SK-N-SH treated with all-trans-retinoic acid at 6 μM for 48 hours (cell line): ENCODE data around the gene APMAP.

Experiments
- ATAC-seq: fragments of 200-7000 bp; cut with Tn5 transposase; 3 replicates; pipeline ENCODE4 v1.9.1; 2020; ENCODE audit warnings: mild to moderate bottlenecking, moderate library complexity
- ARNTL ChIP-seq: fragments of 450-650 bp; formaldehyde crosslinking; IDR thresholded peaks from 2 replicates; pipeline ENCODE4 v1.5.0; 2020; ENCODE audit warnings: low read depth, mild to moderate bottlenecking, moderate library complexity, borderline replicate concordance
- CREB5 ChIP-seq: fragments of 250-450 bp; sonication (Bioruptor Pico); IDR thresholded peaks from 2 replicates; pipeline ENCODE4 v1.5.1; 2020; ENCODE audit warnings: low read depth, mild to moderate bottlenecking, moderate library complexity
- CSDC2 ChIP-seq: fragments of 250-450 bp; sonication (Bioruptor Pico); IDR thresholded peaks from 2 replicates; pipeline ENCODE4 v1.5.0; 2020; ENCODE audit warnings: mild to moderate bottlenecking, moderate library complexity
- CSRNP3 ChIP-seq: fragments of 250-450 bp; sonication (Bioruptor Pico); IDR thresholded peaks from 2 replicates; pipeline ENCODE4 v1.5.1; 2021; ENCODE audit warnings: mild to moderate bottlenecking, moderate library complexity
- ESRRG ChIP-seq: fragments of 250-450 bp; sonication (Bioruptor Pico); IDR thresholded peaks from 2 replicates; pipeline ENCODE4 v1.6.1; 2021; ENCODE audit warnings: mild to moderate bottlenecking
- GLIS3 ChIP-seq: fragments of 250-450 bp; sonication (Bioruptor Pico); IDR thresholded peaks from 2 replicates; pipeline ENCODE4 v1.5.0; 2020; ENCODE audit warnings: mild to moderate bottlenecking, moderate library complexity
- ISL1 ChIP-seq: fragments of 250-450 bp; sonication (Bioruptor Pico); IDR thresholded peaks from 2 replicates; pipeline ENCODE4 v2.1.2; 2022; ENCODE audit warnings: mild to moderate bottlenecking, moderate library complexity
- OSR1 ChIP-seq: fragments of 250-450 bp; sonication (Bioruptor Pico); IDR thresholded peaks from 2 replicates; pipeline ENCODE4 v1.8.0; 2022; ENCODE audit warnings: moderate library complexity, mild to moderate bottlenecking, inconsistent platforms
- PATZ1 ChIP-seq: fragments of 250-450 bp; sonication (Bioruptor Pico); IDR thresholded peaks from 2 replicates; pipeline ENCODE4 v1.8.0; 2020; ENCODE audit warnings: mild to moderate bottlenecking, moderate library complexity, borderline replicate concordance
- POU6F1 ChIP-seq: fragments of 250-450 bp; sonication (Bioruptor Pico); IDR thresholded peaks from 2 replicates; pipeline ENCODE4 v1.8.0; 2021; ENCODE audit warnings: low read depth, mild to moderate bottlenecking, moderate library complexity, borderline replicate concordance
- PPARA ChIP-seq: fragments of 250-450 bp; sonication (Bioruptor Pico); IDR thresholded peaks from 2 replicates; pipeline ENCODE4 v1.5.0; 2020; ENCODE audit warnings: mild to moderate bottlenecking, borderline replicate concordance
- RARB ChIP-seq: fragments of 250-450 bp; sonication (Bioruptor Pico); IDR thresholded peaks from 2 replicates; pipeline ENCODE4 v1.8.0; 2021; ENCODE audit warnings: mild to moderate bottlenecking, moderate library complexity
- SNAI2 ChIP-seq: fragments of 250-450 bp; sonication (Bioruptor Pico); IDR thresholded peaks from 2 replicates; pipeline ENCODE4 v1.5.0; 2020; ENCODE audit warnings: mild to moderate bottlenecking, moderate library complexity
- TCF4 ChIP-seq: fragments of 250-450 bp; sonication (Bioruptor Pico); IDR thresholded peaks from 2 replicates; pipeline ENCODE4 v1.8.0; 2021; ENCODE audit warnings: mild to moderate bottlenecking, moderate library complexity, borderline replicate concordance
- TOX ChIP-seq: fragments of 250-450 bp; sonication (Bioruptor Pico); IDR thresholded peaks from 2 replicates; pipeline ENCODE4 v1.8.0; 2021; ENCODE audit warnings: mild to moderate bottlenecking, moderate library complexity, borderline replicate concordance
- TSHZ2 ChIP-seq: fragments of 250-450 bp; sonication (Bioruptor Pico); IDR thresholded peaks from 2 replicates; pipeline ENCODE4 v1.5.0; 2020; ENCODE audit warnings: mild to moderate bottlenecking, moderate library complexity
- ZC3H10 ChIP-seq: fragments of 250-450 bp; sonication (Bioruptor Pico); IDR thresholded peaks from 2 replicates; pipeline ENCODE4 v1.5.1; 2021; ENCODE audit warnings: mild to moderate bottlenecking, moderate library complexity
- ZFP3 ChIP-seq: fragments of 250-450 bp; sonication (Bioruptor Pico); IDR thresholded peaks from 2 replicates; pipeline ENCODE4 v1.5.0; 2020; ENCODE audit warnings: mild to moderate bottlenecking, moderate library complexity
- ZFP30 ChIP-seq: fragments of 450-650 bp; formaldehyde crosslinking; IDR thresholded peaks from 2 replicates; pipeline ENCODE4 v1.5.0; 2022; ENCODE audit warnings: mild to moderate bottlenecking, moderate library complexity
- ZNF565 ChIP-seq: fragments of 450-650 bp; formaldehyde crosslinking; conservative IDR thresholded peaks from 2 replicates; pipeline ENCODE4 v1.5.0; 2020; ENCODE audit warnings: low read depth, mild to moderate bottlenecking, moderate library complexity
- ZNF70 ChIP-seq: fragments of 450-650 bp; formaldehyde crosslinking; IDR thresholded peaks from 2 replicates; pipeline ENCODE4 v1.5.0; 2020; ENCODE audit warnings: mild to moderate bottlenecking, moderate library complexity
- ZNF8 ChIP-seq: fragments of 450-650 bp; formaldehyde crosslinking; IDR thresholded peaks from 2 replicates; pipeline ENCODE4 v1.5.0; 2020; ENCODE audit warnings: mild to moderate bottlenecking, moderate library complexity

The APMAP gene

GRCh38 chr20:25021336-25021735 is 28.8 kb upstream of the APMAP start (continued):
- no peak for TF ChIP-seq CREB5
- TF ChIP-seq ZNF70 (CRISPR knock-in tag), result no peak
- no peak for TF ChIP-seq ZNF8 (CRISPR knock-in tag)
- no peak for TF ChIP-seq CSDC2

- TF ChIP-seq TCF4 (CRISPR knock-in tag), result no peak
- no peak for TF ChIP-seq ISL1 (CRISPR knock-in tag)
- no peak for TF ChIP-seq ZFP3 (CRISPR knock-in tag)
- no peak for TF ChIP-seq ESRRG
- no peak for TF ChIP-seq CREB5
- no peak for TF ChIP-seq RARB
- no peak for TF ChIP-seq POU6F1 (CRISPR knock-in tag)
- no peak for TF ChIP-seq ZC3H10
- no peak for TF ChIP-seq PATZ1 (CRISPR knock-in tag)
- TF ChIP-seq CSRNP3, result no peak
- no peak for TF ChIP-seq OSR1 (CRISPR knock-in tag)
- TF ChIP-seq TSHZ2 (CRISPR knock-in tag), result no peak
- no peak for TF ChIP-seq ARNTL
- no peak for TF ChIP-seq PPARA (CRISPR knock-in tag)
- TF ChIP-seq CSDC2, result no peak
- TF ChIP-seq GLIS3 (CRISPR knock-in tag), result no peak
- no peak for TF ChIP-seq SNAI2 (CRISPR knock-in tag)
- TF ChIP-seq TOX (CRISPR knock-in tag), result no peak
- no peak for TF ChIP-seq ZNF70 (CRISPR knock-in tag)
- no peak for TF ChIP-seq ZFP30 (CRISPR knock-in tag)
- no peak for ATAC-seq
Observed at GRCh38 chr20:25020901-25021301, 28.4 kb upstream of the APMAP start.

- no peak for ATAC-seq
- TF ChIP-seq ZFP3 (CRISPR knock-in tag), result no peak
- no peak for TF ChIP-seq TSHZ2 (CRISPR knock-in tag)
- no peak for TF ChIP-seq PPARA (CRISPR knock-in tag)
- TF ChIP-seq ZNF8 (CRISPR knock-in tag), result no peak
- TF ChIP-seq TCF4 (CRISPR knock-in tag), result no peak
- no peak for TF ChIP-seq OSR1 (CRISPR knock-in tag)
- no peak for TF ChIP-seq CREB5
- no peak for TF ChIP-seq ISL1 (CRISPR knock-in tag)
- no peak for TF ChIP-seq POU6F1 (CRISPR knock-in tag)
- no peak for TF ChIP-seq ZC3H10
- no peak for TF ChIP-seq ZNF565
- TF ChIP-seq ESRRG, result no peak
Observed at GRCh38 chr20:25020345-25020744, 27.8 kb upstream of the APMAP start.
